Activated naive CD4-positive, alpha-beta T cell treated with anti-CD3 and anti-CD28 coated beads, Interleukin-2, amount 50 U/mL, for 24 hours (primary cell): Measurements from ENCODE around the gene CAP2.
"Not testable (repeated sequence)": the region's sequence is repeated elsewhere in the genome, so short reads cannot be mapped to it uniquely, and the experiment has no call there.

ENCODE experiments used
- H3K27ac Mint-ChIP-seq: one replicate; pipeline ENCODE4 v1.8.0; 2021; ENCODE audit warnings: mild to moderate bottlenecking, mixed read lengths
- H3K27me3 Mint-ChIP-seq: one replicate; pipeline ENCODE4 v1.8.0; 2021; ENCODE audit warnings: mixed read lengths
- H3K36me3 Mint-ChIP-seq: one replicate; pipeline ENCODE4 v1.8.0; 2021; ENCODE audit warnings: mixed read lengths
- H3K4me1 Mint-ChIP-seq: one replicate; pipeline ENCODE4 v1.8.0; 2021; ENCODE audit warnings: mixed read lengths
- H3K4me3 Mint-ChIP-seq: one replicate; pipeline ENCODE4 v1.8.0; 2021; ENCODE audit warnings: mild to moderate bottlenecking, mixed read lengths
- H3K9me3 Mint-ChIP-seq: one replicate; pipeline ENCODE4 v1.8.0; 2021; ENCODE audit warnings: mixed read lengths

CAP2 gene

GRCh38 chr6:17418281-17419188 is 25.1 kb downstream of the CAP2 start:
- no peaks in the 10 kb centered on the region for H3K4me1 Mint-ChIP-seq
- peaks cover 12% of the 10 kb centered on the region for H3K27me3 Mint-ChIP-seq
- no peak overlapping the region for H3K27ac Mint-ChIP-seq
- no peak overlapping the region for H3K4me3 Mint-ChIP-seq
- no peaks in the 10 kb centered on the region for H3K36me3 Mint-ChIP-seq
- H3K9me3 Mint-ChIP-seq = no peaks in the 10 kb centered on the region

DNA sequence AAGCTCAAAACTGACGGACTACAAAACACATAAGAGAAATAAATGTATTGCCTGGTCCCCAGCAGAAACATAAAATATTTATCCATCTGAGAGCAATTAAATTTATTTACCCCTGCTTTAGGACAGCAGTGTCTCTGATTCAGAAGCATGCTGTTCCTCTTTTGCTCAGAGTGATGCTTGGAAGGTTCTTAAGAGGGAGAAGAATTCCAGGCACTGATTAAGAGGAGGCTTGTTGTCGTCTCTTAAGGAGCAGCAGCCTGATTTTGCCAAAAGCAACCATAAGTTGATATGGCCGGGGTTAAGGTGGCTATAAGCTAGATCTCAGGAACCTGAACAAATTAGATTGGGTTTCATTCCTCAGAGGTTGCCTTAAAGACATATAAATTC is 25.8 kb downstream of the CAP2 start:
- peaks cover 12% of the 10 kb centered on the region for H3K27me3 Mint-ChIP-seq
- no peaks in the 10 kb centered on the region for H3K4me1 Mint-ChIP-seq
- no peaks in the 10 kb centered on the region for H3K36me3 Mint-ChIP-seq
- H3K9me3 Mint-ChIP-seq = no peaks in the 10 kb centered on the region
- H3K27ac Mint-ChIP-seq = no peak overlapping the region
- H3K4me3 Mint-ChIP-seq = no peak overlapping the region

GRCh38 chr6:17420368-17420767 is 27.0 kb downstream of the CAP2 start:
- H3K9me3 Mint-ChIP-seq = no peaks in the 10 kb centered on the region
- H3K27ac Mint-ChIP-seq = no peak overlapping the region
- no peak overlapping the region for H3K4me3 Mint-ChIP-seq
- H3K27me3 Mint-ChIP-seq = peaks cover 15% of the 10 kb centered on the region
- H3K36me3 Mint-ChIP-seq = no peaks in the 10 kb centered on the region
- H3K4me1 Mint-ChIP-seq = no peaks in the 10 kb centered on the region

DNA sequence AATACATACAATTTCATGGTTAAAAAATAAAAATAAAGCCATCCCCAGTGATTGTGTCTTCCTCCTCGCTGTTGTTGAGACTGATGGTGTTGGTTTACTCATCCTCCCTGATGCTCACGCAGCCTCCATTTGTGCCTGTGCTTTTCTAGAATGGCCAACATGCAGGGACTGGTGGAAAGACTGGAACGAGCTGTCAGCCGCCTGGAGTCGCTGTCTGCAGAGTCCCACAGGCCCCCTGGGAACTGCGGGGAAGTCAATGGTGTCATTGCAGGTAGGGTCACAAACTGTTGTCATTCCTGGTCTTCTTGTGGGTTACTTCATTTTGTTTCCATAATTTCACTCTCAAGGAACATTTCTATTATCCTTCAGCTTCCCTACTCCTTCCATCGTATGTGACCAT is 28.0 kb downstream of the CAP2 start:
- Mint-ChIP-seq H3K4me3 (no peak overlapping the region), H3K9me3 (no peaks in the 10 kb centered on the region), H3K27ac (no peak overlapping the region), H3K27me3 (peaks cover 14% of the 10 kb centered on the region), H3K36me3 (no peaks in the 10 kb centered on the region), H3K4me1 (no peaks in the 10 kb centered on the region)

DNA sequence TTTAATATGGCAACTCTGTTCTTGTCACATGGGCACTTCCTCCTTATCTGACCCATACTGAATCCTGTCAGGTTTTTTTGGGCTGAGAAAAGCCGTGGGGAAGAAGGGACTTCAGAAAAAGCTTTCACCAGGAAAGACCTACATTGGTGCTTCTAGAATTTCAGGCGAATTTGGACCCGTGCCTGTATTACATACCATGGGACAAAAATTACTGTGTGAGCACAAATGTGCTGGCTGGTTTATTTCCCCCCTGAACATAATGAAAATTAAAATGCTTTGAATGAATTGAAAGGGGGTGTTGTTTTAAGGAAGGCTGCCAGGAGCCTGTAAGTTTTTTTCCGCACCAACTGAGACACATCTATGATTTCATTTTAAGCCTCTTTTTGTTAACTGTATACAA is 29.6 kb downstream of the CAP2 start:
- peaks cover 14% of the 10 kb centered on the region for H3K27me3 Mint-ChIP-seq
- no peaks in the 10 kb centered on the region for H3K4me1 Mint-ChIP-seq
- no peak overlapping the region for H3K4me3 Mint-ChIP-seq
- no peak overlapping the region for H3K27ac Mint-ChIP-seq
- H3K36me3 Mint-ChIP-seq = no peaks in the 10 kb centered on the region
- H3K9me3 Mint-ChIP-seq = no peaks in the 10 kb centered on the region

DNA sequence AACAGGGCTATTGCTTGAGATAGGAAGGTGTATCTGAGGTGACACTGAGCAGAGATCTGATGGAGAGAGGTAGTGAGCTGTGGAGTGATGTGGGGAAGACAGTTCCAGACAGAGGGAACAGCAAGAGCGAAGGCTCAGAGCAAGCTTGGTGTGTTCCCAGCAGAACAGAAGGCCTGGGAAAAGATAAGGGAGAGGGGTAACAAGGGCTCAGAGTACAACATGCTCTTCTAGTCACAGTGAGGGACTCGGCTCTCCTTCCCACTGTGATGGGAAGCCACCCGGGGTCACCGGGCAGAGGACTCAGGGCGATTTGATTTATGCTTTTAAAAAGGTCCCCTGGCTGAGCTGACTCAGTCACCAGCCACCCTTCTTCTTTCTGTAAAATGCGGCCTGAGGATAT is 33.7 kb downstream of the CAP2 start:
- Mint-ChIP-seq H3K9me3 (no peaks in the 10 kb centered on the region), H3K36me3 (no peaks in the 10 kb centered on the region), H3K4me1 (no peaks in the 10 kb centered on the region), H3K4me3 (no peak overlapping the region), H3K27ac (no peak overlapping the region), H3K27me3 (peaks cover 9% of the 10 kb centered on the region)

- Mint-ChIP-seq H3K9me3 (no peaks in the 10 kb centered on the region), H3K4me1 (no peaks in the 10 kb centered on the region), H3K27me3 (peaks cover 9% of the 10 kb centered on the region), H3K36me3 (no peaks in the 10 kb centered on the region), H3K27ac (no peak overlapping the region), H3K4me3 (no peak overlapping the region)
These were observed 34.2 kb downstream of the CAP2 start for GRCh38 chr6:17427617-17428016.

- not testable (repeated sequence) for H3K27me3 Mint-ChIP-seq, H3K27ac Mint-ChIP-seq, H3K4me1 Mint-ChIP-seq, H3K36me3 Mint-ChIP-seq, H3K9me3 Mint-ChIP-seq, H3K4me3 Mint-ChIP-seq
These were observed 35.3 kb downstream of the CAP2 start for GRCh38 chr6:17428595-17429120.

DNA sequence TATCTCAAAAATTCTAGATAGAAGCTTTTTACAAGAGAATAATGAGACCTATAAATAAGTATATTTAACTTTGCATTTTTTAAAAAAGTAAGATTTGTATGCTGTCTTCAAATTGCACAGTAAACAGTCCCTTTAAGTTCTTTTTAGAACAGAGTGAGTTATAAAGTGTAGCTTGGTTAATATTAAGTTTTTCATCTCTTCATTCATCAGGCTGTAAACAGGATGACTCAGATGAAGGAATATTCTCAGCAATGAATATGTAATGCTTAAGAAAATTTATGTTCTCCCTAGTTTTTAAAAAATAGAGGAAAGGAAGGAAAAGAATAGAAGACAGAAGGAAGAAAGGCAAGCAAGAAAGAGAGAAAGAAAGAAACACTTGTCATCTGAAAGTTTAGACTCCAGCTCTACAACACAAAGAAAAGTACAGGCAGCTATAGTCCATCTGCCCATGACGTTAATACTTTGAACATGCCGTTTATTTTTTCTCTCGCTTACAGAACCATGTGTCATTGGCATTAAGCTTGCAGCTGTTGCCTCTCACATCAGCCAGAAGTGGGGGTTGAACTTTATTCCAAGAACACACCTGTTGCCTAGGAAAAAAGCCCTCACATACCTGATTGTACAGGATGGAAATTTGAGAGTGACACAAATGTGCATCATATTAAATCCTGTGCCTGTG is 36.1 kb downstream of the CAP2 start:
- H3K4me3 Mint-ChIP-seq = no peak overlapping the region
- H3K36me3 Mint-ChIP-seq = no peaks in the 10 kb centered on the region
- no peak overlapping the region for H3K27ac Mint-ChIP-seq
- no peaks in the 10 kb centered on the region for H3K4me1 Mint-ChIP-seq
- H3K9me3 Mint-ChIP-seq = no peaks in the 10 kb centered on the region
- peaks cover 9% of the 10 kb centered on the region for H3K27me3 Mint-ChIP-seq

GRCh38 chr6:17431581-17431980 is 38.2 kb downstream of the CAP2 start:
- Mint-ChIP-seq H3K9me3 (no peaks in the 10 kb centered on the region), H3K27ac (no peak overlapping the region), H3K36me3 (no peaks in the 10 kb centered on the region), H3K27me3 (peaks cover 6% of the 10 kb centered on the region), H3K4me1 (no peaks in the 10 kb centered on the region), H3K4me3 (no peak overlapping the region)

GRCh38 chr6:17432356-17432755 is 39.0 kb downstream of the CAP2 start:
- H3K9me3 Mint-ChIP-seq = no peaks in the 10 kb centered on the region
- peaks cover 3% of the 10 kb centered on the region for H3K27me3 Mint-ChIP-seq
- no peaks in the 10 kb centered on the region for H3K36me3 Mint-ChIP-seq
- H3K4me3 Mint-ChIP-seq = no peak overlapping the region
- H3K4me1 Mint-ChIP-seq = no peaks in the 10 kb centered on the region
- H3K27ac Mint-ChIP-seq = no peak overlapping the region

DNA sequence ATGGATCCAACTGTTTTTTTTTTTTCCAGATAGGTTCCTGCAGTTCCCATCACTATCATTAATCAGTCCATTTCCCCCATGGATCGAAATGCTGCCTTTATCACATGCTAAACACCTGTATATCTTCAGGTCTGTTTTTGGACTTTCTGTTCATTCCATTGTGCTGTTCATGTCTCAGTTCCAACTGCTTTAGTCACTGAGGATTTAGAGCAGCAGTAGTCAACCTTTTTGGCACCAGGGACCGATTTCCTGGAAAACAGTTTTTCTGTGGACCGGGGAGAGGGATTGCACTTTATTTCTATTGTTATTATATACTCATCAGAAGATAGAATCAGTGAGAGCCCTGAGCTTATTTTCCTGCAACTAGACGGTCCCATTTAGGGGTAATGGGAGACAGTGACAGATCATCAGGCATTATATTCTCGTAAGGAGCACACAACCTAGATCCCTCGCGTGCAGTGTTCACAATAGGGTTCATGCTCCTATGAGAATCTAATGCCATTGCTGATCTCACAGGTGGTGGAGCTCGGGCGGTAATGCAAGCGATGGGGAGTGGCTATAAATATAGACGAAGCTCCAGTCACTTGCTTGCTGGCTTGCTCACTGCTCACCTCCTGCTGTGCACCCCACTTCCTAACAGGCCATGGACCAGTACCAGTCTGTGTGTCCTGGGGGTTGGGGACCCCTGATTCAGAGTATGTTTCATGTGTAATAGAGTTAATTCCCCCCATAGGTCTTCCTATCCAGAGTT is 46.0 kb downstream of the CAP2 start:
- H3K27ac Mint-ChIP-seq = no peak overlapping the region
- H3K36me3 Mint-ChIP-seq = no peaks in the 10 kb centered on the region
- no peak overlapping the region for H3K4me3 Mint-ChIP-seq
- H3K27me3 Mint-ChIP-seq = peaks cover 3% of the 10 kb centered on the region
- H3K4me1 Mint-ChIP-seq = no peaks in the 10 kb centered on the region
- no peaks in the 10 kb centered on the region for H3K9me3 Mint-ChIP-seq

DNA sequence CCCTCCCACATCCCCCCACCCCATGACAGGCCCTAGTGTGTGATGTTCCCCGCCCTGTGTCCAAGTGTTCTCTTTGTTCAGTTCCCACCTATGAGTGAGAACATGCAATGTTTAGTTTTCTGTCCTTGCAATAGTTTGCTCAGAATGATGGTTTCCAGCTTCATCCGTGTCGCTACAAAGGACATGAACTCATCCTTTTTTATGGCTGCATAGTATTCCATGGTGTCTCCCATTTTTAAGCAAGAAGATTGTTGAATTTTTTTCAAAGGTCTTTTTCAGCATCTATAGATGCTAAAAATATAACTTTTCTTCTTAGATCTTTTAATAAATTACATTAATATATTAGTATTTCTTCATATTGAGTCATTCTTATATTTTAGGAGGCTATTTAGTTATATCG is 47.4 kb downstream of the CAP2 start:
- not testable (repeated sequence) for H3K27ac Mint-ChIP-seq, H3K36me3 Mint-ChIP-seq, H3K4me3 Mint-ChIP-seq, H3K9me3 Mint-ChIP-seq, H3K4me1 Mint-ChIP-seq, H3K27me3 Mint-ChIP-seq

GRCh38 chr6:17442196-17442595 is 48.8 kb downstream of the CAP2 start:
- H3K36me3 Mint-ChIP-seq = no peaks in the 10 kb centered on the region

DNA sequence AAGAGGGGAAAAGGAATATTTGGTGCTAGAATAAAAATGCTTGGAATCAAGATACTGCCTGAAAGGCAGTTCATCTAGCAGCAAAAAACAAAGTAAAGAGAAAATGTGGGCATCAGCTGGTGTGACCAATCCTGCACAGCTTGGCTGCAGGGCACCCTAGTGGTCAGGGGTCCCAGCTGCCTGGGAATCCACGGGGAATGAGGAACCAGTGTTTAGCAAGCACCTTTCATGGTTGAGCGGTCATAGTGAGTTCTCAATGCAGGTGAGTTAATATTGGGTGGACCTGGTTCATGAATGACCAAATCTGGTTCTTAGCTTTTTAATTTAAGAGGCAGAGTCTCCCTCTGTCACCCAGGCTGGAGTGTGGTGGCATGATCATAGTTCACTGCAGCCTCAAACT is 53.3 kb downstream of the CAP2 start:
- H3K4me1 Mint-ChIP-seq = no peaks in the 10 kb centered on the region
- H3K4me3 Mint-ChIP-seq = no peak overlapping the region
- no peaks in the 10 kb centered on the region for H3K9me3 Mint-ChIP-seq
- peaks cover 6% of the 10 kb centered on the region for H3K27me3 Mint-ChIP-seq
- H3K36me3 Mint-ChIP-seq = no peaks in the 10 kb centered on the region
- no peak overlapping the region for H3K27ac Mint-ChIP-seq

More at GRCh38 chr6:17442196-17442595, 48.8 kb downstream of the CAP2 start:
- Mint-ChIP-seq H3K4me1 (no peaks in the 10 kb centered on the region), H3K4me3 (no peak overlapping the region), H3K27me3 (peaks cover 9% of the 10 kb centered on the region), H3K27ac (no peak overlapping the region), H3K9me3 (no peaks in the 10 kb centered on the region)

DNA sequence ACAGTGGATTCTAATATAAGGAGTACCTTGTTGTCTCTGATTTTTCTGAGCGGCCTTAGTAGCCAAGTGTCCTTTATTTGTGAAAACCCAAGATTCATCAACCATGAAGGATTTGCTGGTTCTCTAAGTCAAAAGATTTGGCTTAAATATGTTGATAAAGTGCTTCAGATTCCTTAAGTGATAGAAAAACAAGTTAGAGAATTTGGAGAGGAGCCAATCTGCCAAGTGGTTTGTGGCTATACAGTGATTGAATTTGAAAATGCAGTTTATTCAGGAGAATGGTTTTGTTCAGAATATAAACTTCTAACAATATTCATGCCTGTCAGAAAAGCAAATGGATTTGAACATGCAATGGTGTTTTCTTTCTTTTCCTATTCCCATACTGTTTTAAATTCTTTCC is 54.8 kb downstream of the CAP2 start:
- Mint-ChIP-seq H3K4me3 (no peak overlapping the region), H3K36me3 (no peaks in the 10 kb centered on the region), H3K27me3 (peaks cover 8% of the 10 kb centered on the region), H3K4me1 (no peaks in the 10 kb centered on the region), H3K9me3 (no peaks in the 10 kb centered on the region), H3K27ac (no peak overlapping the region)
